Measurements from ENCODE around the gene CLIC6.

- TF ChIP-seq CTCF (IDR thresholded peaks at IDR 0.05), result no peak
- TF ChIP-seq EP300 (IDR thresholded peaks at IDR 0.05), result no peak
- no peak for TF ChIP-seq POLR2A (IDR thresholded peaks at IDR 0.05)
These were observed 86.2 kb downstream of the CLIC6 start for GRCh38 chr21:34754690-34755647.
